Lower leg skin (tissue), 3 donors: ENCODE data around the gene IL36A.

ENCODE experiments used
- POLR2A ChIP-seq, 2 donors: fragments of 450-650 bp; IDR thresholded peaks; one replicate each; pipeline ENCODE4 v1.6.1; 2016 to 2017; ENCODE audit warnings: antibody characterized with exemption in 2 of 2, mild to moderate bottlenecking in 1 of 2, moderate library complexity in 1 of 2
- TF ChIP-seq, protein P1 (sequence below), 3 donors: fragments of 450-650 bp; IDR thresholded peaks; one replicate each; pipeline ENCODE4 v1.5.1; 2016; ENCODE audit warnings: antibody characterized with exemption in 3 of 3, mild to moderate bottlenecking in 3 of 3, moderate library complexity in 2 of 3

GRCh38 chr2:112989611-112990010 lies 15.6 kb upstream of the IL36A start:
- no peak for TF ChIP-seq POLR2A (IDR thresholded peaks at IDR 0.05)
- TF ChIP-seq, protein P1, sequence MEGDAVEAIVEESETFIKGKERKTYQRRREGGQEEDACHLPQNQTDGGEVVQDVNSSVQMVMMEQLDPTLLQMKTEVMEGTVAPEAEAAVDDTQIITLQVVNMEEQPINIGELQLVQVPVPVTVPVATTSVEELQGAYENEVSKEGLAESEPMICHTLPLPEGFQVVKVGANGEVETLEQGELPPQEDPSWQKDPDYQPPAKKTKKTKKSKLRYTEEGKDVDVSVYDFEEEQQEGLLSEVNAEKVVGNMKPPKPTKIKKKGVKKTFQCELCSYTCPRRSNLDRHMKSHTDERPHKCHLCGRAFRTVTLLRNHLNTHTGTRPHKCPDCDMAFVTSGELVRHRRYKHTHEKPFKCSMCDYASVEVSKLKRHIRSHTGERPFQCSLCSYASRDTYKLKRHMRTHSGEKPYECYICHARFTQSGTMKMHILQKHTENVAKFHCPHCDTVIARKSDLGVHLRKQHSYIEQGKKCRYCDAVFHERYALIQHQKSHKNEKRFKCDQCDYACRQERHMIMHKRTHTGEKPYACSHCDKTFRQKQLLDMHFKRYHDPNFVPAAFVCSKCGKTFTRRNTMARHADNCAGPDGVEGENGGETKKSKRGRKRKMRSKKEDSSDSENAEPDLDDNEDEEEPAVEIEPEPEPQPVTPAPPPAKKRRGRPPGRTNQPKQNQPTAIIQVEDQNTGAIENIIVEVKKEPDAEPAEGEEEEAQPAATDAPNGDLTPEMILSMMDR (IDR thresholded peaks at IDR 0.05), result no peak
